Activated CD4-positive, alpha-beta T cell treated with anti-CD3 and anti-CD28 coated beads for 36 hours (primary cell): Measurements from ENCODE around the gene SPOP. TPM values are rescaled to one million over a fixed set of nuclear protein-coding genes. Genes with fewer than 3 reads are reported as not detected.
"Not testable (repeated sequence)": the region's sequence is repeated elsewhere in the genome, so short reads cannot be mapped to it uniquely, and the experiment has no call there.

Experiments used
- ATAC-seq: fragments of 200-7000 bp; cut with Tn5 transposase; one replicate; pipeline ENCODE4 v1.10.0; 2021; ENCODE audit warnings: mild to moderate bottlenecking, moderate library complexity
- CTCF ChIA-PET: fragments of 350-600 bp; sonication (Branson Sonifier 250); formaldehyde crosslinking; loops from one replicate; lab custom pipeline; 2021; ENCODE audit warnings: antibody characterized with exemption; lab: Charles Lee
- POLR2A ChIA-PET: fragments of 350-600 bp; sonication (Branson Sonifier 250); formaldehyde crosslinking; loops from one replicate; lab custom pipeline; 2021; ENCODE audit warnings: antibody characterized with exemption, inconsistent platforms; lab: Charles Lee
- DNase-seq: peaks from one replicate; pipeline ENCODE4 v3.0.0-alpha.2; 2020
- H3K27ac Mint-ChIP-seq: one replicate; pipeline ENCODE4 v1.8.0; 2021; ENCODE audit warnings: mixed read lengths
- H3K27me3 Mint-ChIP-seq: one replicate; pipeline ENCODE4 v1.8.0; 2021; ENCODE audit warnings: mixed read lengths
- H3K36me3 Mint-ChIP-seq: one replicate; pipeline ENCODE4 v1.8.0; 2021; ENCODE audit warnings: low read depth, mixed read lengths
- H3K4me1 Mint-ChIP-seq: one replicate; pipeline ENCODE4 v1.8.0; 2021; ENCODE audit warnings: mixed read lengths
- H3K4me3 Mint-ChIP-seq: one replicate; pipeline ENCODE4 v1.8.0; 2021; ENCODE audit warnings: mild to moderate bottlenecking, moderate library complexity, mixed read lengths
- H3K9me3 Mint-ChIP-seq: one replicate; pipeline ENCODE4 v1.8.0; 2021; ENCODE audit warnings: low read depth, mixed read lengths
- intact Hi-C, 2 experiments: fragments of 100-400 bp; cut with DNase I in 1 of 2; cut with micrococcal nuclease in 1 of 2; formaldehyde crosslinking; loops; one replicate each; pipeline versions ENCODE4 v1.14.2 to v1.15.1; 2022 to 2024; cut with DNase I, micrococcal nuclease
- total RNA-seq, 2 experiments: library from RNA; stranded (reverse); gene quantifications; one replicate each; pipeline ENCODE4 v1.2.3, GENCODE V29; 2021

The SPOP gene
- total RNA-seq, 2 experiments from 2014 or later: 57.0 to 64.6 TPM

- Mint-ChIP-seq H3K27ac (no peak overlapping the region), H3K4me1 (peaks cover 3% of the 10 kb centered on the region), H3K4me3 (no peak overlapping the region), H3K9me3 (no peaks in the 10 kb centered on the region), H3K27me3 (peaks cover 40% of the 10 kb centered on the region), H3K36me3 (no peaks in the 10 kb centered on the region)
- intact Hi-C loops: no loop called here
- ChIA-PET POLR2A (no interaction called here), CTCF (interaction anchor here (0.7 to 14.2 kb wide), 2 partner anchors 123 to 278 kb away, joined by 3 to 458 read pairs; partner anchors contain the start of gene SLC35B1)
- no peak for ATAC-seq
- no peak for DNase-seq
Observed at GRCh38 chr17:49574323-49574781, 103.5 kb downstream of the SPOP start.

- H3K36me3 Mint-ChIP-seq: no peaks in the 10 kb centered on the region
- ATAC-seq (no peak), DNase-seq (no peak)
- POLR2A ChIA-PET: no interaction called here
- CTCF ChIA-PET: interaction anchor here (0.7 to 14.2 kb wide), 2 partner anchors 124 to 279 kb away, joined by 3 to 458 read pairs; partner anchors contain the start of gene SLC35B1
- H3K27me3 Mint-ChIP-seq: peaks cover 40% of the 10 kb centered on the region
- intact Hi-C loops: no loop called here
- no peak overlapping the region for H3K27ac Mint-ChIP-seq
- no peak overlapping the region for H3K4me3 Mint-ChIP-seq
- H3K9me3 Mint-ChIP-seq: no peaks in the 10 kb centered on the region
- H3K4me1 Mint-ChIP-seq: peaks cover 3% of the 10 kb centered on the region
Observed at GRCh38 chr17:49573510-49574322, 104.2 kb downstream of the SPOP start.

- peaks cover 36% of the 10 kb centered on the region for H3K27me3 Mint-ChIP-seq
- H3K27ac Mint-ChIP-seq: no peak overlapping the region
- no peaks in the 10 kb centered on the region for H3K36me3 Mint-ChIP-seq
- H3K4me3 Mint-ChIP-seq: no peak overlapping the region
- ATAC-seq (no peak), DNase-seq (no peak)
- H3K9me3 Mint-ChIP-seq: no peaks in the 10 kb centered on the region
- POLR2A ChIA-PET: no interaction called here
- peaks cover 8% of the 10 kb centered on the region for H3K4me1 Mint-ChIP-seq
- CTCF ChIA-PET: interaction anchor here (0.5 to 14.2 kb wide), 4 partner anchors 16 to 165 kb away, joined by 3 to 458 read pairs (median 26); partner anchors contain the start of gene SLC35B1
- intact Hi-C loops: no loop called here
Observed at GRCh38 chr17:49572806-49573420, 105.0 kb downstream of the SPOP start.

GRCh38 chr17:49572226-49572625 is 105.7 kb downstream of the SPOP start:
- POLR2A ChIA-PET: no interaction called here
- no peak for ATAC-seq

GRCh38 chr17:49571764-49572163 is 106.1 kb downstream of the SPOP start:
- Mint-ChIP-seq H3K4me1 (peaks cover 8% of the 10 kb centered on the region), H3K27me3 (peaks cover 31% of the 10 kb centered on the region), H3K9me3 (no peaks in the 10 kb centered on the region), H3K36me3 (no peaks in the 10 kb centered on the region), H3K4me3 (no peak overlapping the region), H3K27ac (no peak overlapping the region)
- DNase-seq (no peak), ATAC-seq (no peak)
- intact Hi-C loops: no loop called here
- ChIA-PET POLR2A (no interaction called here), CTCF (interaction anchor here (0.6 to 14.2 kb wide), 10 partner anchors 15 to 426 kb away, joined by 3 to 458 read pairs (median 4); partner anchors contain the start of gene SLC35B1)

More at GRCh38 chr17:49572226-49572625, 105.7 kb downstream of the SPOP start:
- H3K4me3 Mint-ChIP-seq: no peak overlapping the region
- H3K36me3 Mint-ChIP-seq: no peaks in the 10 kb centered on the region
- no peak overlapping the region for H3K27ac Mint-ChIP-seq
- peaks cover 32% of the 10 kb centered on the region for H3K27me3 Mint-ChIP-seq
- H3K4me1 Mint-ChIP-seq: peaks cover 10% of the 10 kb centered on the region
- intact Hi-C loops: no loop called here
- DNase-seq: no peak
- H3K9me3 Mint-ChIP-seq: no peaks in the 10 kb centered on the region
- CTCF ChIA-PET: interaction anchor here (0.7 to 14.2 kb wide), 5 partner anchors 15 to 425 kb away, joined by 3 to 458 read pairs (median 27); partner anchors contain the start of gene SLC35B1

GRCh38 chr17:49571283-49571682 is 106.6 kb downstream of the SPOP start:
- peaks cover 8% of the 10 kb centered on the region for H3K4me1 Mint-ChIP-seq
- H3K9me3 Mint-ChIP-seq: no peaks in the 10 kb centered on the region
- no peak for ATAC-seq

GRCh38 chr17:49570540-49571242 is 107.2 kb downstream of the SPOP start:
- CTCF ChIA-PET: interaction anchor here (0.6 to 14.2 kb wide), 29 partner anchors 8 to 427 kb away, joined by 3 to 458 read pairs (median 4); partner anchors contain the start of genes FAM117A, KAT7, PHB1 and SLC35B1
- Mint-ChIP-seq H3K9me3 (no peaks in the 10 kb centered on the region), H3K36me3 (no peaks in the 10 kb centered on the region), H3K4me3 (peak overlapping the region; percentile 11), H3K4me1 (peaks cover 12% of the 10 kb centered on the region), H3K27me3 (peaks cover 32% of the 10 kb centered on the region), H3K27ac (no peak overlapping the region)
- DNase-seq: no peak
- no peak for ATAC-seq
- intact Hi-C loops: loop anchor here (1.0 kb wide), 4 partner anchors 125 to 281 kb away; partner anchors contain the start of gene KAT7 (in 1 of the 2)
- POLR2A ChIA-PET: interaction anchor here (0.6 to 1.0 kb wide), 3 partner anchors 98 to 125 kb away, joined by 3 to 8 read pairs (median 3); no protein-coding TSS in a partner anchor

More at GRCh38 chr17:49571283-49571682, 106.6 kb downstream of the SPOP start:
- POLR2A ChIA-PET: no interaction called here
- intact Hi-C loops: no loop called here
- no peak overlapping the region for H3K4me3 Mint-ChIP-seq
- peaks cover 32% of the 10 kb centered on the region for H3K27me3 Mint-ChIP-seq
- no peak overlapping the region for H3K27ac Mint-ChIP-seq
- H3K36me3 Mint-ChIP-seq: no peaks in the 10 kb centered on the region
- CTCF ChIA-PET: interaction anchor here (0.6 to 14.2 kb wide), 12 partner anchors 14 to 426 kb away, joined by 3 to 458 read pairs (median 4); partner anchors contain the start of genes PHB1 and SLC35B1
- no peak for DNase-seq

GRCh38 chr17:49568695-49569047 is 109.2 kb downstream of the SPOP start:
- ATAC-seq, H3K4me3 Mint-ChIP-seq, DNase-seq, H3K27ac Mint-ChIP-seq, H3K36me3 Mint-ChIP-seq, H3K9me3 Mint-ChIP-seq: not testable (repeated sequence)
- CTCF ChIA-PET: interaction anchor here (0.6 to 14.2 kb wide), 12 partner anchors 10 to 1133 kb away, joined by 3 to 458 read pairs (median 6); partner anchors contain the start of genes FAM117A and SLC35B1
- H3K4me1 Mint-ChIP-seq: peaks cover 14% of the 10 kb centered on the region
- intact Hi-C loops: loop anchor here (1.0 to 2.0 kb wide), 4 partner anchors 210 to 430 kb away; partner anchors contain the start of gene KAT7 (in 1 of the 2)
- H3K27me3 Mint-ChIP-seq: peaks cover 25% of the 10 kb centered on the region
- POLR2A ChIA-PET: interaction anchor here (0.9 kb wide), 1 partner anchor 128 kb away, joined by 4 read pairs; no protein-coding TSS in a partner anchor

GRCh38 chr17:49567871-49568694 is 109.8 kb downstream of the SPOP start:
- H3K36me3 Mint-ChIP-seq: no peaks in the 10 kb centered on the region
- H3K9me3 Mint-ChIP-seq: no peaks in the 10 kb centered on the region
- ChIA-PET POLR2A (interaction anchor here (0.6 to 0.9 kb wide), 2 partner anchors 128 to 140 kb away, joined by 4 read pairs; partner anchors contain the start of gene SLC35B1), CTCF (interaction anchor here (0.6 to 14.2 kb wide), 28 partner anchors 11 to 1133 kb away, joined by 3 to 458 read pairs (median 4); partner anchors contain the start of genes FAM117A, KAT7 and SLC35B1)
- peak; percentile 91 for DNase-seq
- intact Hi-C loops: loop anchor here (1.0 to 2.0 kb wide), 5 partner anchors 211 to 430 kb away; partner anchors contain the start of gene KAT7 (in 1 of the 2)
- H3K4me3 Mint-ChIP-seq: peak overlapping the region; percentile 56
- peaks cover 19% of the 10 kb centered on the region for H3K27me3 Mint-ChIP-seq
- no peak overlapping the region for H3K27ac Mint-ChIP-seq
- peaks cover 14% of the 10 kb centered on the region for H3K4me1 Mint-ChIP-seq
- ATAC-seq: peak; percentile 49
